ENCODE data around the gene ADAMTSL3.
A peak's percentile ranks its signal among the peaks of the same experiment; 100 is the strongest.

ADAMTSL3 gene

GRCh38 chr15:83980637-83981036 lies 326.7 kb downstream of the ADAMTSL3 start:
- no peak for DNase-seq (ENCODE audit: low spot score)

- DNase-seq (ENCODE audit: low spot score), result no peak
These were observed 328.8 kb downstream of the ADAMTSL3 start for GRCh38 chr15:83982748-83983147.

DNA sequence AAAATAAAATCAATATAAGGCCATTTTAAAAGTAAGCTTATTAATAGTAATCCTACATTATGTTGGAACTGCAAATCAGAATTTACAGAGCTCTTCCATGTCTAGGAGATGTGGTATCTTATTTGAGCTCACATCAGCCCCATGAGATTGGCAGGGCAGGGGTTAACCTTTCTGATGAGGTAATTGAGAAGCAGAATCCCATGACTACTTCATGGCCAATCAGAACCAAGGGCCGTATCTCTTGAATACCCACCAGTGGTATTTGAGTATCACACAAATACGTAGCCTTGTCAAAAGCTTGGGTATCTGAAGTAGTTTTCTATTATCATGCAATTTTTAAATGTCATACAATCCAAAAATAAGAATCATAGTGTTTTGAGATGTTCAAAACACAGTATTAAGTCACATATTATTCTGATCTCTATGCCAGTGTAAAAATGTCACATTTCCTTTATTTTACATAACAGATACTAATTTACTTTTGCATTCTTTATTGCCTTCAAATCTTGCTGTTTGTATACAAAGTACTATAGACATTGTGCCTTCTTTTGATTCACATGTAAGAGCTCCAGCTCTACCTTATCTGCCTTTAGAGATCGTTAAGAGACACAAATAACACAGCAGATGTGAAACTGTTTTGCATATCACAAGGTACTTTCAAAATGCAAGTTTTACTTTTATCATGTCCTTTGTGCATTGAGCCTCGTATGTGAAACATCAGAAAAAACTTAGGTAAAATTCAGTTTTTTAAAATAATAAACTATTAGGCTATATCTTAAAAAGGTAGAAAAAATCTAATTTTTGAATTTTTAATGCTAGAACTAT lies 329.9 kb downstream of the ADAMTSL3 start:
- no peak for DNase-seq (ENCODE audit: low spot score)

- DNase-seq (ENCODE audit: low spot score), result no peak
These were observed 330.7 kb downstream of the ADAMTSL3 start for GRCh38 chr15:83984601-83985000.

GRCh38 chr15:83991163-83991562 lies 337.2 kb downstream of the ADAMTSL3 start:
- DNase-seq (ENCODE audit: low spot score), result no peak

DNA sequence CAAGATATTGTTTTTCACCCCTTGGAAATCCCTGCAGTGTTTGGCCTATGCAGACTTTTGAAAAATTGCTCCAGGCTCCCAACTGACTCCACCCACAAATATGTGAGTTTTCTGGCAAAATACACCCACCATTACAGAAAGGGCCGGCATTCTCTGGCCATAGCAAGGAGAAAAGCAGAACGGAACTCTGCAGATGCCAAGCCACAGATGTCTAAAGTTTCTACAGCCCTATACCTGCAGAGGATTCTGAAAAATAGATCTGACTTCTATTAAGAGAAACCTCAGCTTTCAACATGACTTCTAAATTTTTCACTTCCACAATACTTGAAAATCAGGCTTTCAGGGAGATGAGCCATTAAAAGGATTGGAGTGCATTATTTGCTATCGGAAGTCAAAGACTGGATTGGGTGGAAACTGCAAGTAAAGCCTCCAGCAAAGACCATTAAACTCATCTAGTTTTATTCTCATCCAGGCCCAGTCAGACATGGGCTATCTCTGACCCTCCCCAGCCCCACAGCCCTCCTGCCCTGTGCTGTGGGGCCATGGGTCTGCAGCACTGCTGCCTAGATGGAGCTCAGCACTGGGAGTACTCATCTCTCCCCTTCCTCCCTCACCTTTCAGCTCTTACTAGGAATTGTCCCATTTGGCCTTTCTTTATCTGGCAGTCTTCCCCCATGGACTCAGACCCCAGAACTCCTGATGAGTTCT lies 338.6 kb downstream of the ADAMTSL3 start:
- no peak for DNase-seq (ENCODE audit: low spot score)

DNA sequence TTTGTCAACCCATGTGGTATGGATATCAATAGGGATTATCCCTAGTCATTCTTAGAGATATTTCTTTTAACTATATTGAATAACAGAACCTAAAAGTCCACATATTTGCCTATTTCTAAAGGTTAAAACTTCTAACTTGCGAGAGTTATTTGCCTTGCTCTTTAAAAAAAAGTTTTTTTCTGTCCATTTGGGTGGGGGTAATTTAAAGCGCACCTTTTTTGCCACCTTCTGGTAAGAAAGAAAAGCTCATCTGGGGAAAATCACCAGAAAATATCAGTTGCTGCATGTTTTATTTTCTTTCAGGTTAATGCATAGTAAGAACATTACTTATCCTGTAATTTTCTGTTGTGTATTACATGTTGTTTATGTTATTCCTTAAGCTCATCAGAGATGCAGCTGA lies 339.7 kb downstream of the ADAMTSL3 start:
- DNase-seq (ENCODE audit: low spot score), result no peak

DNA sequence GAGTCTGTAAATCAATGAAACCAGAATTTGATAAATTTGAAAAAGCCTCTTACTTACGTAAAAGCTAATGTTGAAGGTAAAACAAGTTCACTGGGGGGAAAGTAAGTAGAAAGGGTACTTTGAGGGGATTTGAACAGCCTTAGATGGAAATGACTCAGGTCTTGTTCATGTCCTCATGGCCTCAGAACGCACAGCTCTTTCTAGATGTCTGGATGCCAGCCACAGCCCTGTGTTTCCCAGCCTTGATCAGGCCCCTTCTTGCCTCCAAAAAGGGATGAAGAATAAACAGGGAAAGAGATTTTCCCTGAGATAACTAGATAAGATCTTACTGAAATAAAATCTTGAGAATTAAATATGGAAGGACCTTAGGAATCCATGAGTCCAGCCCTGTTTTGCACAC lies 344.6 kb downstream of the ADAMTSL3 start:
- no peak for DNase-seq (ENCODE audit: low spot score)

DNA sequence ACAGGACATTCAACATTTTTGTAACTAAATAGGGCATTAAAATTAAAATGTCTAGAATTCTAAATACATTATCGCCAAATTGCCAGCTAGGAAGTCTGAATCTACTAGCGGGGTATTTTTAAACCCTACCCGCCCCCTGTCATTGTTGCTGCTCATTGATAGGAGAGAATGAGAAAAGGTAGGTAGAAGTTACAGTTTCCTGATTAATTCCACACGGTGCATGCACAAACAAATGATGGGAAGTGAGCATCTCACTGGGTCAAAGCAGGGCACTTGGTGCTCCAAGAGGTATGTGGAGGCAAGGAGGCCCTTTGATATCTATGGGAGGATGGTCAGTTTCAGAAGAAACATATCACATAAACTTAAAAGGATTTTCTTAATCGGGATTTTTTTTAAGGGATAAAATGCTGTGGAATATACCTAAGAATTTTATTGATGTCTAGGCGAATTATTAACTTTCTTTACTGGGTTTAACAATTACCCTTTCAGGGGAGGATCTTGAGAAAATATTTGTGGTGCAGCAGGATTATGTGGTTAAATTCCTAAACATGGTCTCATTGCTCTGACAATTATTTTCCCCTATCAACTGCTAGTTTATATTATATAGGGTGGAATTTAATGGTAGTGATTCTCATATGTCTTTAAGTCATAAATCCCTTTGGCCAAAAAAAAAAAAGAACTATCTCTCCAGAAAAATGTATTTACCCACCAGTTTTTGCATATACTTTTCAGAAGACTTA lies 345.6 kb downstream of the ADAMTSL3 start:
- no peak for DNase-seq (ENCODE audit: low spot score)

DNA sequence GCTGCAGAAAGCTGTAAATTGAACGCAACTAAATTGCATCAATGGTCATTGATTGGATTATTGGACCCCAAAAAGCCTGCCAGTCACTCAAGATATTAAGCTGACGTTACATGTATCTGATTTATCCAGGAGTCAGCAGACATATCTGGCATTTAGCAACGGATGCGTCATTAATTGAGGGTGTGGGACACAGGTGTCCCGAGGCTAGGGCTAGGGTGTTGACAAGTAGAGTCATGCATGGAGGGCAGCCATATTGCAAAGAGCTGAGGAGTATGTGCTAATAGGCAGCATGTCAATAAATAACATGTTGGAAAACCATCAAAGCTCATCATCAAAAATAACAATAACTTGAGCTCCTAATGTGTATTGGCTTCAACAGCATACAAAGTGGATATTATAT lies 347.1 kb downstream of the ADAMTSL3 start:
- no peak for DNase-seq (ENCODE audit: low spot score)

DNA sequence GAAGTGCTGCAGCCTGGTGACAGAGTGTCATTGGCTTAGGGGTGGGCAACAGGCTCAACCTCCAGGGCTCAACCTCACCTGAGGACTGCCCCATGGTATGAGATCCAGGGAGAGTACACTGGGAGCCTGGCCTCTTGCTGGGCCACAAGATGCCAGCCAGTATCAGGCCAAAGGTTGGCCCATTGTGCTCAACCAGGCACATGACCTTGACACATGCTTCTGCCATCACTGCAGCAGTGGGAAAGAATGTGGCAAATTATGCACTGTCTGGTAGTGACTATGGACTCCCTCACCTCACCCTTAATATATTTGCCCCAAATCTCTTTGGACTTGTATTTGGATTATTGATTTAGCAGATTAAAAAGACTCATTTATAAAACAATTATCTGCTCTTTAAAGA lies 347.7 kb downstream of the ADAMTSL3 start:
- no peak for DNase-seq (ENCODE audit: low spot score)

DNA sequence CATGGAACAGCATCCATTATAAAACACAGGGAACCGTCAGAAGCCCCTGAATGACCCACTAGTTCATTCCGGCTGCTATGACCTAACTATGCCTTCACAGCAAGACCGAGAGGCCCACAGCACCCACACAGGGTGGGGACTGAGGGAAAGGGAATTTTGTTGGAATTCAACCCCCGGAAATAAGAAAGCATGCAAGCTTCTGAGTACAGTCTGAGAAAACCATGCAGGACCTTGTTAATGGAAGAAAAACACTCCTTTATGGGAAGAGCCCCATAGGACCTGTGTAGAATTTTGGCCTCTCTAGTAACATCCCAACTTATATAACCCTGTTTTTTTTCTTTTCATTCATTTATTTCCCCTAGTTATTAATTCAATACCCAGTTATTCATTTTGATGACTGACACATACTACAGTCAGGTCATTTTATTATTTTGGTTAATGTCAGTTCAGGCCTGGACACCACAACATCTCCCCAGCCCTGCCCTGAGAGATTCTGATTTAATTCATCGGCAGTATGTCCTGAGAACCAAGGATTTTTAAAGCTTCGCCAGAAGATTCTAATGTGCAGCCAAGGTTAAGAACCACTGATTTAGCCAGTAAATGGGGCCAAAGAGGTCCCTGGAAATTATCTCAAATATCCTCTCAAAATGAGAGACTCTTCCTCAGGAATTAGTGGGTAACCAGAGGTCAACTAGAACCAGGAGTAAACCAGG lies 350.0 kb downstream of the ADAMTSL3 start:
- DNase-seq (ENCODE audit: low spot score), result no peak

GRCh38 chr15:84006421-84006820 lies 352.5 kb downstream of the ADAMTSL3 start:
- no peak for DNase-seq (ENCODE audit: low spot score)

GRCh38 chr15:84009616-84010015 lies 355.7 kb downstream of the ADAMTSL3 start:
- DNase-seq (ENCODE audit: low spot score), result no peak

DNA sequence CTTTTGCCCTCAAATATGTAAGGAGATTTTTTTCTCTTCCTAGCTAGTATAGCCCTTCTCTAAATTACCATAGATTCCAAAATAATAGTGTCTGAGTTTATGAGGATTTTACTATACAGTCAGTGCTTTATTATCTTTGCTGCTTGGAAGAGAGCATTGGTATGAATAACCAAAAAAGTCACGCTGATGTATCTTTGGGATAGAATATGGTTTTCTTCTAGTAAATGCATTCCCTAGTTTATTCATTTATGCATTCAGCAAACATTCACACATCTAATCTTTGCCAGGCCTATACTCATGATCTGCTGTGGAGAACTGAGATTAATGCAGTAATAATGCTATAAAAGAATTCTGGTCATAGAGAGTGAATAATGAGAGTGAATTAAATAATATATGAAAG lies 356.3 kb downstream of the ADAMTSL3 start:
- no peak for DNase-seq (ENCODE audit: low spot score)

GRCh38 chr15:84016371-84016770 lies 362.4 kb downstream of the ADAMTSL3 start:
- no peak for DNase-seq (ENCODE audit: low spot score)

DNA sequence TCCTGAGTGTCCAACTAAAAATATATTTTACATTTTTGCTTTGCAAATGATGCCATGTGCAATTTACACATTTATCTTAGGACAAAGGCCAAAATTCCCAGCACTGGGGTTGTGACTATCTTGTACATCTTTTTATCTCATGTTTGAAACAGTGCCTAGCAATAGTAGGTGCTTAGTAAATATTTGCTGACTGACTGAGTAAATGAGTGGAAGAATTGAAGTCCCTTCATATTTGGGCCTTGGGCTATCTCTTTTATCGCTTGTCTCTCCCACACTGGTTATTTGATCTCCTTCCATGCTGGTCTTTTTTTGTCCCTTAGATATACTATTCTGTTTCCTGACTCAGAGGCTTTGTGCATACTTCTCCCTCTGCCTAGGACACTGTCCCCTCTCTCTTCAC lies 368.6 kb downstream of the ADAMTSL3 start:
- no peak for DNase-seq (ENCODE audit: low spot score)

- no peak for DNase-seq (ENCODE audit: low spot score)
These were observed 369.7 kb downstream of the ADAMTSL3 start for GRCh38 chr15:84023636-84024035.

DNA sequence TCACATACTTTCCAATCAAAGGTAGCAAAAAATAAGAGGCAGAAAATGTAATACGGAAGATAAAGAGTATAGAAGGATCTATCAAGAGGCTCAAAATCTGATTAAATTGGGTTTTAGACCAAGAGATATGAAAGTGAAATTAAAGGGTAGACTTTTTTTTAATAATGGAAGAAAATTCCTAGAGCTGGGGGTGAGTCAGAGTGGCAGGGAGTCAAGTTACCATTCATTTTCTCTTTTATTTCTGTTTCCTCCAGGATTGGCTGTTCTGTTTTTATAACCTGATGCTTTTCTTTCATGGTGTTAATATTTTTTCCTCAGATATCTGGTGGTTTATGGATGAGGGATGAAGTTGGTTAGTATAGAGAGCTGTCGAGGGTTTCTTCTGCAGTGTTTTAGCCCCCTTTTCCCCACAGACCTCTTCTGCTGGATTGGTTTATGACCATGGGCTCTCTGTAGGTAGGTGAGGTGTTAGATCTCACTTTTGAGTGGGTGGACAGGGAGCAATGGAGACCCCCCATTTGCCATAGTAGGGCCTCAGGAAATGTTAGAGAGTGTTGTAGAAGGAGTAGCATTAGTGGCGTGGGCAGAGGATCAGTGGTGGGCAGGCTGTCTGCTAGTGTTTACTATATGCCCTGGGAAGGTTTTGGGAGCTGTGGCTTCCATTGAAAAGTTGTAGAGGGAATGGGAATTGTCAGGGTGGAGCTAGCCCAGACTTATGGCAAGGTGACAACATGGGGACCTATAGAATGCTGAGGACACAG lies 380.1 kb downstream of the ADAMTSL3 start:
- DNase-seq (ENCODE audit: low spot score), result no peak

GRCh38 chr15:84034578-84035398 lies 380.9 kb downstream of the ADAMTSL3 start:
- DNase-seq (ENCODE audit: low spot score), result no peak

- DNase-seq (ENCODE audit: low spot score), result peak; percentile 3
These were observed 381.5 kb downstream of the ADAMTSL3 start for GRCh38 chr15:84035399-84035766.

Measured in putamen (tissue), 1 donor.